HEK293 (cell line): ENCODE measurements around the gene FAM110A.

Experiments
- CTCF ChIA-PET: fragments of 350-600 bp; formaldehyde crosslinking; extraction: SDS; loops from one replicate; lab custom pipeline; 2021; ENCODE audit warnings: antibody characterized with exemption; lab: Yijun Ruan, JAX
- POLR2A ChIA-PET: fragments of 300-600 bp; formaldehyde crosslinking; extraction: SDS; loops from one replicate; lab custom pipeline; 2020; ENCODE audit warnings: antibody characterized with exemption, inconsistent platforms; lab: Yijun Ruan, JAX
- H3K27ac ChIP-seq: fragments of 200-500 bp; sonication (Bioruptor generic); 2 replicates; pipeline ENCODE4 v1.5.1; 2014; ENCODE audit warnings: low read depth, low read length, control low read depth, inconsistent platforms; ENCODE audit errors: extremely low read depth
- H3K36me3 ChIP-seq, 2 experiments: fragments of 200-500 bp in 1 of 2; sonication (Bioruptor generic) in 1 of 2; 1 replicate in 1 of 2; 2 replicates in 1 of 2; pipeline ENCODE4 v1.5.1; 2014 to 2017; ENCODE audit warnings: inconsistent platforms in 2 of 2, low read length in 2 of 2; ENCODE audit not compliant: control insufficient read depth in 2 of 2, insufficient read depth in 1 of 2
- H3K4me1 ChIP-seq: fragments of 200-500 bp; sonication (Bioruptor generic); 2 replicates; pipeline ENCODE4 v1.5.1; 2014; ENCODE audit warnings: mild to moderate bottlenecking, low read length, inconsistent platforms; ENCODE audit not compliant: control insufficient read depth, insufficient read depth
- H3K4me3 ChIP-seq: 2 replicates; pipeline ENCODE4 v1.5.1; 2011; ENCODE audit warnings: low read depth, mild to moderate bottlenecking, control low read depth, low read length, moderate library complexity
- H3K9me3 ChIP-seq: fragments of 200-500 bp; sonication (Bioruptor generic); 2 replicates; pipeline ENCODE4 v1.5.1; 2014; ENCODE audit warnings: low read depth, low read length, inconsistent platforms; ENCODE audit not compliant: control insufficient read depth, insufficient read depth
- KLF1 ChIP-seq: fragments of 450-650 bp; formaldehyde crosslinking; IDR thresholded peaks from 2 replicates; pipeline ENCODE4 v1.5.1; 2016; ENCODE audit warnings: missing biosample characterization, missing genetic modification characterization
- KLF9 ChIP-seq: fragments of 450-650 bp; formaldehyde crosslinking; IDR thresholded peaks from 2 replicates; pipeline ENCODE4 v1.5.1; 2016; ENCODE audit warnings: missing biosample characterization, missing genetic modification characterization, low read depth
- PRDM4 ChIP-seq: fragments of 450-650 bp; formaldehyde crosslinking; IDR thresholded peaks from 2 replicates; pipeline ENCODE4 v1.5.1; 2017; ENCODE audit warnings: missing biosample characterization, missing genetic modification characterization
- ZNF19 ChIP-seq: fragments of 450-650 bp; formaldehyde crosslinking; IDR thresholded peaks from 2 replicates; pipeline ENCODE4; 2016; ENCODE audit warnings: missing biosample characterization, missing genetic modification characterization, low read depth
- ZNF23 ChIP-seq: fragments of 450-650 bp; formaldehyde crosslinking; IDR thresholded peaks from 2 replicates; pipeline ENCODE4 v1.5.1; 2016; ENCODE audit warnings: missing biosample characterization, missing genetic modification characterization, borderline replicate concordance
- ZNF24 ChIP-seq: fragments of 450-650 bp; formaldehyde crosslinking; IDR thresholded peaks from 2 replicates; pipeline ENCODE4 v1.5.1; 2016; ENCODE audit warnings: missing biosample characterization, missing genetic modification characterization
- ZNF416 ChIP-seq: fragments of 450-650 bp; formaldehyde crosslinking; IDR thresholded peaks from 2 replicates; pipeline ENCODE4 v1.5.1; 2016; ENCODE audit warnings: missing biosample characterization, missing genetic modification characterization
- ZNF514 ChIP-seq: fragments of 450-650 bp; formaldehyde crosslinking; IDR thresholded peaks from 2 replicates; pipeline ENCODE4 v1.5.1; 2016; ENCODE audit warnings: missing biosample characterization, missing genetic modification characterization
- ZNF585B ChIP-seq: fragments of 450-650 bp; formaldehyde crosslinking; IDR thresholded peaks from 2 replicates; pipeline ENCODE4 v1.5.1; 2016; ENCODE audit warnings: missing biosample characterization, missing genetic modification characterization
- ZNF692 ChIP-seq: fragments of 450-650 bp; formaldehyde crosslinking; IDR thresholded peaks from 2 replicates; pipeline ENCODE4 v1.5.1; 2016; ENCODE audit warnings: missing biosample characterization, missing genetic modification characterization
- ZNF701 ChIP-seq: fragments of 450-650 bp; formaldehyde crosslinking; IDR thresholded peaks from 2 replicates; pipeline ENCODE4 v1.5.1; 2016; ENCODE audit warnings: missing biosample characterization, missing genetic modification characterization
- ZNF707 ChIP-seq: fragments of 450-650 bp; formaldehyde crosslinking; IDR thresholded peaks from 2 replicates; pipeline ENCODE4 v1.5.1; 2016; ENCODE audit warnings: missing biosample characterization, missing genetic modification characterization
- ZNF768 ChIP-seq: fragments of 450-650 bp; formaldehyde crosslinking; IDR thresholded peaks from 2 replicates; pipeline ENCODE4 v1.5.1; 2018; ENCODE audit warnings: missing biosample characterization, mild to moderate bottlenecking, missing genetic modification characterization
- ZNF830 ChIP-seq: fragments of 450-650 bp; IDR thresholded peaks from 2 replicates; pipeline ENCODE4 v1.5.0; 2018; ENCODE audit warnings: missing biosample characterization, missing genetic modification characterization, low read depth, mild to moderate bottlenecking, moderate library complexity
- ZXDB ChIP-seq: fragments of 450-650 bp; formaldehyde crosslinking; IDR thresholded peaks from 2 replicates; pipeline ENCODE4 v1.5.1; 2016; ENCODE audit warnings: missing biosample characterization, missing genetic modification characterization
- TF ChIP-seq, protein P1 (sequence below): fragments of 450-650 bp; formaldehyde crosslinking; IDR thresholded peaks from 2 replicates; pipeline ENCODE4 v1.5.1; 2016; ENCODE audit warnings: missing biosample characterization, missing genetic modification characterization
- TF ChIP-seq, protein P2 (sequence below): fragments of 450-650 bp; formaldehyde crosslinking; IDR thresholded peaks from 2 replicates; pipeline ENCODE4 v1.5.1; 2016; ENCODE audit warnings: missing biosample characterization, missing genetic modification characterization
- TF ChIP-seq, protein P3 (sequence below): fragments of 450-650 bp; formaldehyde crosslinking; optimal IDR thresholded peaks from 2 replicates; pipeline ENCODE3; 2016; ENCODE audit warnings: missing biosample characterization, mild to moderate bottlenecking, missing genetic modification characterization
- TF ChIP-seq, protein P4 (sequence below): fragments of 450-650 bp; formaldehyde crosslinking; IDR thresholded peaks from 2 replicates; pipeline ENCODE4 v1.5.1; 2016; ENCODE audit warnings: missing biosample characterization, missing genetic modification characterization, borderline replicate concordance
- TF ChIP-seq, protein P5 (sequence below): fragments of 450-650 bp; formaldehyde crosslinking; IDR thresholded peaks from 2 replicates; pipeline ENCODE4 v1.5.1; 2016; ENCODE audit warnings: missing biosample characterization, missing genetic modification characterization

FAM110A gene

DNA sequence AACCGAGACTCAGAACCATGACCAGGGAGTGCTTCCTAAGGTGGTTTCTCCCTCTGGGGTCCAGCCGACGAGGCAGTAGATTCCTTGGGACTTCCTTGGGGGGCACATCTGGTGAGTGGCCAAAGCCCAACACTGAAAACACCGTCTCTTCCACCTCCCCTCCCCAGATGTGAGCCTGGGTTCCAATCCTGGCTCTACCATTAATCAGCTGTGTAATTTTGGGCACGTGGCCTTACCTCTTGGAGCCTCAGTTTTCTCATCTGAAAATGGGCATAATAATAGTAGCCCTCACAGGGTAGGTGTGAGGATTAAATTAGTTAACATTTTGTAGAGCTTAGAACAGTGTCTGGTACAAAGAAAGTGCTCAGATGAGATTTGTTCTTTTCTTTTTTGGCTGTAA lies 5.5 kb downstream of the FAM110A start:
- no peak for TF ChIP-seq ZNF24 (tag by site-specific recombination)
- TF ChIP-seq ZNF19 (tag by site-specific recombination), result no peak
- TF ChIP-seq, protein P1, sequence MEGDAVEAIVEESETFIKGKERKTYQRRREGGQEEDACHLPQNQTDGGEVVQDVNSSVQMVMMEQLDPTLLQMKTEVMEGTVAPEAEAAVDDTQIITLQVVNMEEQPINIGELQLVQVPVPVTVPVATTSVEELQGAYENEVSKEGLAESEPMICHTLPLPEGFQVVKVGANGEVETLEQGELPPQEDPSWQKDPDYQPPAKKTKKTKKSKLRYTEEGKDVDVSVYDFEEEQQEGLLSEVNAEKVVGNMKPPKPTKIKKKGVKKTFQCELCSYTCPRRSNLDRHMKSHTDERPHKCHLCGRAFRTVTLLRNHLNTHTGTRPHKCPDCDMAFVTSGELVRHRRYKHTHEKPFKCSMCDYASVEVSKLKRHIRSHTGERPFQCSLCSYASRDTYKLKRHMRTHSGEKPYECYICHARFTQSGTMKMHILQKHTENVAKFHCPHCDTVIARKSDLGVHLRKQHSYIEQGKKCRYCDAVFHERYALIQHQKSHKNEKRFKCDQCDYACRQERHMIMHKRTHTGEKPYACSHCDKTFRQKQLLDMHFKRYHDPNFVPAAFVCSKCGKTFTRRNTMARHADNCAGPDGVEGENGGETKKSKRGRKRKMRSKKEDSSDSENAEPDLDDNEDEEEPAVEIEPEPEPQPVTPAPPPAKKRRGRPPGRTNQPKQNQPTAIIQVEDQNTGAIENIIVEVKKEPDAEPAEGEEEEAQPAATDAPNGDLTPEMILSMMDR (tag by site-specific recombination), result no peak
- TF ChIP-seq ZXDB (tag by site-specific recombination), result no peak
- no peak for TF ChIP-seq ZNF23 (tag by site-specific recombination)
- no peak for TF ChIP-seq ZNF416 (tag by site-specific recombination)
- TF ChIP-seq ZNF768 (tag by site-specific recombination), result no peak
- TF ChIP-seq KLF1 (tag by site-specific recombination), result no peak
- TF ChIP-seq, protein P2, sequence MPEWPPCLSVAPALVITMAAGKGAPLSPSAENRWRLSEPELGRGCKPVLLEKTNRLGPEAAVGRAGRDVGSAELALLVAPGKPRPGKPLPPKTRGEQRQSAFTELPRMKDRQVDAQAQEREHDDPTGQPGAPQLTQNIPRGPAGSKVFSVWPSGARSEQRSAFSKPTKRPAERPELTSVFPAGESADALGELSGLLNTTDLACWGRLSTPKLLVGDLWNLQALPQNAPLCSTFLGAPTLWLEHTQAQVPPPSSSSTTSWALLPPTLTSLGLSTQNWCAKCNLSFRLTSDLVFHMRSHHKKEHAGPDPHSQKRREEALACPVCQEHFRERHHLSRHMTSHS (tag by site-specific recombination), result no peak
- no peak for TF ChIP-seq ZNF701 (tag by site-specific recombination)
- TF ChIP-seq, protein P3, sequence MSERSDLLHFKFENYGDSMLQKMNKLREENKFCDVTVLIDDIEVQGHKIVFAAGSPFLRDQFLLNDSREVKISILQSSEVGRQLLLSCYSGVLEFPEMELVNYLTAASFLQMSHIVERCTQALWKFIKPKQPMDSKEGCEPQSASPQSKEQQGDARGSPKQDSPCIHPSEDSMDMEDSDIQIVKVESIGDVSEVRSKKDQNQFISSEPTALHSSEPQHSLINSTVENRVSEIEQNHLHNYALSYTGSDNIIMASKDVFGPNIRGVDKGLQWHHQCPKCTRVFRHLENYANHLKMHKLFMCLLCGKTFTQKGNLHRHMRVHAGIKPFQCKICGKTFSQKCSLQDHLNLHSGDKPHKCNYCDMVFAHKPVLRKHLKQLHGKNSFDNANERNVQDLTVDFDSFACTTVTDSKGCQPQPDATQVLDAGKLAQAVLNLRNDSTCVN (tag by site-specific recombination), result no peak
- TF ChIP-seq PRDM4 (tag by site-specific recombination), result no peak
- no peak for TF ChIP-seq ZNF707
- TF ChIP-seq, protein P4, sequence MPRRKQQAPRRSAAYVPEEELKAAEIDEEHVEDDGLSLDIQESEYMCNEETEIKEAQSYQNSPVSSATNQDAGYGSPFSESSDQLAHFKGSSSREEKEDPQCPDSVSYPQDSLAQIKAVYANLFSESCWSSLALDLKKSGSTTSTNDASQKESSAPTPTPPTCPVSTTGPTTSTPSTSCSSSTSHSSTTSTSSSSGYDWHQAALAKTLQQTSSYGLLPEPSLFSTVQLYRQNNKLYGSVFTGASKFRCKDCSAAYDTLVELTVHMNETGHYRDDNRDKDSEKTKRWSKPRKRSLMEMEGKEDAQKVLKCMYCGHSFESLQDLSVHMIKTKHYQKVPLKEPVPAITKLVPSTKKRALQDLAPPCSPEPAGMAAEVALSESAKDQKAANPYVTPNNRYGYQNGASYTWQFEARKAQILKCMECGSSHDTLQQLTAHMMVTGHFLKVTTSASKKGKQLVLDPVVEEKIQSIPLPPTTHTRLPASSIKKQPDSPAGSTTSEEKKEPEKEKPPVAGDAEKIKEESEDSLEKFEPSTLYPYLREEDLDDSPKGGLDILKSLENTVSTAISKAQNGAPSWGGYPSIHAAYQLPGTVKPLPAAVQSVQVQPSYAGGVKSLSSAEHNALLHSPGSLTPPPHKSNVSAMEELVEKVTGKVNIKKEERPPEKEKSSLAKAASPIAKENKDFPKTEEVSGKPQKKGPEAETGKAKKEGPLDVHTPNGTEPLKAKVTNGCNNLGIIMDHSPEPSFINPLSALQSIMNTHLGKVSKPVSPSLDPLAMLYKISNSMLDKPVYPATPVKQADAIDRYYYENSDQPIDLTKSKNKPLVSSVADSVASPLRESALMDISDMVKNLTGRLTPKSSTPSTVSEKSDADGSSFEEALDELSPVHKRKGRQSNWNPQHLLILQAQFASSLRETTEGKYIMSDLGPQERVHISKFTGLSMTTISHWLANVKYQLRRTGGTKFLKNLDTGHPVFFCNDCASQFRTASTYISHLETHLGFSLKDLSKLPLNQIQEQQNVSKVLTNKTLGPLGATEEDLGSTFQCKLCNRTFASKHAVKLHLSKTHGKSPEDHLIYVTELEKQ (tag by site-specific recombination), result no peak
- TF ChIP-seq ZNF514 (tag by site-specific recombination), result no peak
- TF ChIP-seq KLF9 (tag by site-specific recombination), result no peak
- no peak for TF ChIP-seq ZNF692 (tag by site-specific recombination)
- TF ChIP-seq ZNF830, result no peak
- TF ChIP-seq ZNF585B (tag by site-specific recombination), result no peak
- TF ChIP-seq, protein P5, sequence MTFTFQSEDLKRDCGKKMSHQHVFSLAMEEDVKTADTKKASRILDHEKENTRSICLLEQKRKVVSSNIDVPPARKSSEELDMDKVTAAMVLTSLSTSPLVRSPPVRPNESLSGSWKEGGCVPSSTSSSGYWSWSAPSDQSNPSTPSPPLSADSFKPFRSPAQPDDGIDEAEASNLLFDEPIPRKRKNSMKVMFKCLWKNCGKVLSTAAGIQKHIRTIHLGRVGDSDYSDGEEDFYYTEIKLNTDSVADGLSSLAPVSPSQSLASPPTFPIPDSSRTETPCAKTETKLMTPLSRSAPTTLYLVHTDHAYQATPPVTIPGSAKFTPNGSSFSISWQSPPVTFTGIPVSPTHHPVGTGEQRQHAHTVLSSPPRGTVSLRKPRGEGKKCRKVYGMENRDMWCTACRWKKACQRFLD (tag by site-specific recombination), result no peak
- Histone ChIP-seq H3K4me1 (peaks cover 3% of the 10 kb centered on the region), H3K9me3 (no peaks in the 10 kb centered on the region), H3K27ac (no peak overlapping the region), H3K36me3 (no peaks in the 10 kb centered on the region), H3K4me3 (no peak overlapping the region)
- ChIA-PET POLR2A (no interaction called here), CTCF (interaction anchor here (2.0 kb wide), 1 partner anchor 117 kb away, joined by 9 read pairs; no protein-coding TSS in a partner anchor)
